Liver (tissue), 9 donors: ENCODE measurements around the gene MOCS3. TPM values are rescaled to one million over a fixed set of nuclear protein-coding genes. Genes with fewer than 3 reads are reported as not detected.

Experiments
- DNase-seq: peaks from one replicate; pipeline ENCODE4 v3.0.0-alpha.2; 2017; ENCODE audit warnings: low spot score
- H3K27ac ChIP-seq, 2 donors: one replicate each; pipeline ENCODE4 v1.7.0; 2013; ENCODE audit warnings: inconsistent platforms in 2 of 2, low read length in 2 of 2, control low read depth in 1 of 2, low read depth in 1 of 2, mild to moderate bottlenecking in 1 of 2
- H3K27me3 ChIP-seq, 4 donors: one replicate each; pipeline versions ENCODE4 v1.6.1 to v1.7.0; 2013; ENCODE audit warnings: low read length in 3 of 4, inconsistent platforms in 1 of 4, mild to moderate bottlenecking in 1 of 4, moderate library complexity in 1 of 4; ENCODE audit not compliant: control insufficient read depth in 4 of 4, insufficient read depth in 4 of 4
- H3K36me3 ChIP-seq, 4 donors: one replicate each; pipeline versions ENCODE4 v1.6.1 to v1.7.0; 2013; ENCODE audit warnings: low read length in 3 of 4, mild to moderate bottlenecking in 3 of 4, low read depth in 1 of 4, moderate library complexity in 1 of 4; ENCODE audit not compliant: control insufficient read depth in 4 of 4, insufficient read depth in 3 of 4
- H3K4me1 ChIP-seq, 4 donors: one replicate each; pipeline versions ENCODE4 v1.6.1 to v1.7.0; 2013; ENCODE audit warnings: low read length in 3 of 4, mild to moderate bottlenecking in 3 of 4, moderate library complexity in 1 of 4; ENCODE audit not compliant: control insufficient read depth in 4 of 4, insufficient read depth in 4 of 4
- H3K4me3 ChIP-seq, 3 donors: one replicate each; pipeline versions ENCODE4 v1.6.1 to v1.7.0; 2013; ENCODE audit warnings: low read length in 3 of 3, control low read depth in 1 of 3, low read depth in 1 of 3, mild to moderate bottlenecking in 1 of 3
- H3K9ac ChIP-seq, 2 donors: one replicate each; pipeline ENCODE4 v1.7.0; 2013; ENCODE audit warnings: low read length in 2 of 2, mild to moderate bottlenecking in 2 of 2, moderate library complexity in 2 of 2, control low read depth in 1 of 2, low read depth in 1 of 2
- H3K9me3 ChIP-seq, 4 donors: one replicate each; pipeline versions ENCODE4 v1.6.1 to v1.7.0; 2013; ENCODE audit warnings: low read length in 3 of 4; ENCODE audit not compliant: control insufficient read depth in 4 of 4
- EGR1 ChIP-seq, 2 donors: IDR thresholded peaks; 2 replicates each; pipeline ENCODE4 v1.6.1; 2016 to 2018; ENCODE audit warnings: antibody characterized with exemption in 2 of 2, low read depth in 2 of 2
- FOXA1 ChIP-seq: IDR thresholded peaks from 2 replicates; pipeline ENCODE4 v1.6.1; 2016; ENCODE audit warnings: antibody characterized with exemption
- FOXA2 ChIP-seq: IDR thresholded peaks from 2 replicates; pipeline ENCODE4 v1.6.1; 2016; ENCODE audit warnings: antibody characterized with exemption
- GABPA ChIP-seq, 2 donors: IDR thresholded peaks in 1 of 2; conservative IDR thresholded peaks in 1 of 2; 2 replicates each; pipeline ENCODE4 v1.6.1; 2016; ENCODE audit warnings: antibody characterized with exemption in 2 of 2, mild to moderate bottlenecking in 1 of 2, moderate library complexity in 1 of 2
- HNF4A ChIP-seq, 2 donors: conservative IDR thresholded peaks; 2 replicates each; pipeline ENCODE4 v1.6.1; 2016; ENCODE audit warnings: antibody characterized with exemption in 2 of 2, mild to moderate bottlenecking in 2 of 2
- HNF4G ChIP-seq: IDR thresholded peaks from 2 replicates; pipeline ENCODE4 v1.6.1; 2016; ENCODE audit warnings: antibody characterized with exemption
- JUND ChIP-seq, 2 donors: IDR thresholded peaks; 2 replicates each; pipeline ENCODE4 v1.6.1; 2016; ENCODE audit warnings: antibody characterized with exemption in 2 of 2
- NR2F2 ChIP-seq: IDR thresholded peaks from 2 replicates; pipeline ENCODE4 v1.6.1; 2016; ENCODE audit warnings: antibody characterized with exemption
- RAD21 ChIP-seq, 2 donors: IDR thresholded peaks; 2 replicates each; pipeline ENCODE4 v1.6.1; 2016; ENCODE audit warnings: antibody characterized with exemption in 2 of 2, mild to moderate bottlenecking in 2 of 2
- RXRA ChIP-seq, 2 donors: IDR thresholded peaks; 2 replicates each; pipeline ENCODE4 v1.6.1; 2017 to 2018; ENCODE audit warnings: antibody characterized with exemption in 2 of 2, mild to moderate bottlenecking in 1 of 2
- SP1 ChIP-seq: IDR thresholded peaks from 2 replicates; pipeline ENCODE4 v1.6.1; 2018; ENCODE audit warnings: antibody characterized with exemption, mild to moderate bottlenecking
- TAF1 ChIP-seq: conservative IDR thresholded peaks from 2 replicates; pipeline ENCODE4 v1.6.1; 2016; ENCODE audit warnings: antibody characterized with exemption, mild to moderate bottlenecking
- YY1 ChIP-seq: IDR thresholded peaks from 2 replicates; pipeline ENCODE4 v1.6.1; 2016; ENCODE audit warnings: antibody characterized with exemption, mild to moderate bottlenecking
- WGBS: extraction: QIAGEN DNeasy Blood & Tissue Kit; methylation state at CpG from one replicate; pipeline ENCODE4 v1.1.7; 2013; 5-methylcytosine and 5-hydroxymethylcytosine counted together
- polyA plus RNA-seq, 2 donors: library from polyadenylated mRNA; stranded (reverse) in 1 of 2; unstranded in 1 of 2; fragments of 200-250 nt in 1 of 2; fragments of >200 nt in 1 of 2; fragmentation: Nextera tagmentation in 1 of 2; extraction: Ambion mirVana in 1 of 2; gene quantifications; one replicate each; pipeline versions ENCODE4 v1.2.1 to v1.2.3, GENCODE V29; 2013 to 2015
- total RNA-seq, 2 donors: library from RNA; depleted of rRNA; stranded (reverse); fragments of >200 nt; gene quantifications; one replicate each; pipeline ENCODE4 v1.2.3, GENCODE V29; 2014
- TF ChIP-seq, protein P1 (sequence below): IDR thresholded peaks from 2 replicates; pipeline ENCODE4 v1.6.1; 2016; ENCODE audit warnings: antibody characterized with exemption
- TF ChIP-seq, protein P2 (sequence below): IDR thresholded peaks from 2 replicates; pipeline ENCODE4 v1.6.1; 2016; ENCODE audit warnings: antibody characterized with exemption
- TF ChIP-seq, protein P3 (sequence below): fragments of 150-350 bp; IDR thresholded peaks from 2 replicates; pipeline ENCODE4 v1.5.1; 2017; ENCODE audit warnings: improper control_type of control experiment, low read depth, low read length; ENCODE audit not compliant: missing input control
- TF ChIP-seq, protein P4 (sequence below): IDR thresholded peaks from 2 replicates; pipeline ENCODE4 v1.6.1; 2016; ENCODE audit warnings: antibody characterized with exemption, mild to moderate bottlenecking
- TF ChIP-seq, protein P5 (sequence below): IDR thresholded peaks from 2 replicates; pipeline ENCODE4 v1.6.1; 2016; ENCODE audit warnings: antibody characterized with exemption
- donor health status: healthy.
- donor health status: healthy.
- donor health status: healthy.
- donor health status: healthy.
- donor health status: healthy.

The MOCS3 gene
- total and polyA plus RNA-seq, 4 donors: 1.7 to 4.3 (median 3.2) TPM

DNA sequence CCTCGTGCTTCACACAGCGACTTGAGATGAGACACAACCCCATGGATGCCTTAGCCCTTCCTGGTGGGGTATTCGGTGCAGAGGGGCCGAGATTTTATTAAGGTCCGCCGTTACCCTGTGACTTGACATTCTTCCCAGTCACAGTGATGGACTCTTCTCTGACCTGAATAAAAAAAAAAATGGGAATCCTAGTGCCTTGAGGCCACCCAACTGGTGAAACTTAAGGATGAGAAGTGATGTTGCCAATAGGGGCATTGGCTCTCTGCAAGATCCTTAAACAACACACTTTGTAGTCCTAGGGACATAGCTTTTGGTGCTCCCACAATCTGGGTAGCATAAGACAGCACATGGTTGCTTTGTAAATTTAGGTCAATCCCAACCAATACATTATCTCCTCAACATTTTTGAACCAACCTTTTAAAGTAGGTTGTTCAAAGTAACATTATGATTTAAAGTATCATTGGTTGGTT lies 26.6 kb upstream of the MOCS3 start:
- TF ChIP-seq, protein P1, sequence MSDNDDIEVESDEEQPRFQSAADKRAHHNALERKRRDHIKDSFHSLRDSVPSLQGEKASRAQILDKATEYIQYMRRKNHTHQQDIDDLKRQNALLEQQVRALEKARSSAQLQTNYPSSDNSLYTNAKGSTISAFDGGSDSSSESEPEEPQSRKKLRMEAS: no peak
- TF ChIP-seq, protein P2, sequence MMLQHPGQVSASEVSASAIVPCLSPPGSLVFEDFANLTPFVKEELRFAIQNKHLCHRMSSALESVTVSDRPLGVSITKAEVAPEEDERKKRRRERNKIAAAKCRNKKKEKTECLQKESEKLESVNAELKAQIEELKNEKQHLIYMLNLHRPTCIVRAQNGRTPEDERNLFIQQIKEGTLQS: no peak
- no peak for TF ChIP-seq YY1
- TF ChIP-seq, protein P3, sequence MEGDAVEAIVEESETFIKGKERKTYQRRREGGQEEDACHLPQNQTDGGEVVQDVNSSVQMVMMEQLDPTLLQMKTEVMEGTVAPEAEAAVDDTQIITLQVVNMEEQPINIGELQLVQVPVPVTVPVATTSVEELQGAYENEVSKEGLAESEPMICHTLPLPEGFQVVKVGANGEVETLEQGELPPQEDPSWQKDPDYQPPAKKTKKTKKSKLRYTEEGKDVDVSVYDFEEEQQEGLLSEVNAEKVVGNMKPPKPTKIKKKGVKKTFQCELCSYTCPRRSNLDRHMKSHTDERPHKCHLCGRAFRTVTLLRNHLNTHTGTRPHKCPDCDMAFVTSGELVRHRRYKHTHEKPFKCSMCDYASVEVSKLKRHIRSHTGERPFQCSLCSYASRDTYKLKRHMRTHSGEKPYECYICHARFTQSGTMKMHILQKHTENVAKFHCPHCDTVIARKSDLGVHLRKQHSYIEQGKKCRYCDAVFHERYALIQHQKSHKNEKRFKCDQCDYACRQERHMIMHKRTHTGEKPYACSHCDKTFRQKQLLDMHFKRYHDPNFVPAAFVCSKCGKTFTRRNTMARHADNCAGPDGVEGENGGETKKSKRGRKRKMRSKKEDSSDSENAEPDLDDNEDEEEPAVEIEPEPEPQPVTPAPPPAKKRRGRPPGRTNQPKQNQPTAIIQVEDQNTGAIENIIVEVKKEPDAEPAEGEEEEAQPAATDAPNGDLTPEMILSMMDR: no peak
- TF ChIP-seq TAF1: no peak
- TF ChIP-seq, protein P4, sequence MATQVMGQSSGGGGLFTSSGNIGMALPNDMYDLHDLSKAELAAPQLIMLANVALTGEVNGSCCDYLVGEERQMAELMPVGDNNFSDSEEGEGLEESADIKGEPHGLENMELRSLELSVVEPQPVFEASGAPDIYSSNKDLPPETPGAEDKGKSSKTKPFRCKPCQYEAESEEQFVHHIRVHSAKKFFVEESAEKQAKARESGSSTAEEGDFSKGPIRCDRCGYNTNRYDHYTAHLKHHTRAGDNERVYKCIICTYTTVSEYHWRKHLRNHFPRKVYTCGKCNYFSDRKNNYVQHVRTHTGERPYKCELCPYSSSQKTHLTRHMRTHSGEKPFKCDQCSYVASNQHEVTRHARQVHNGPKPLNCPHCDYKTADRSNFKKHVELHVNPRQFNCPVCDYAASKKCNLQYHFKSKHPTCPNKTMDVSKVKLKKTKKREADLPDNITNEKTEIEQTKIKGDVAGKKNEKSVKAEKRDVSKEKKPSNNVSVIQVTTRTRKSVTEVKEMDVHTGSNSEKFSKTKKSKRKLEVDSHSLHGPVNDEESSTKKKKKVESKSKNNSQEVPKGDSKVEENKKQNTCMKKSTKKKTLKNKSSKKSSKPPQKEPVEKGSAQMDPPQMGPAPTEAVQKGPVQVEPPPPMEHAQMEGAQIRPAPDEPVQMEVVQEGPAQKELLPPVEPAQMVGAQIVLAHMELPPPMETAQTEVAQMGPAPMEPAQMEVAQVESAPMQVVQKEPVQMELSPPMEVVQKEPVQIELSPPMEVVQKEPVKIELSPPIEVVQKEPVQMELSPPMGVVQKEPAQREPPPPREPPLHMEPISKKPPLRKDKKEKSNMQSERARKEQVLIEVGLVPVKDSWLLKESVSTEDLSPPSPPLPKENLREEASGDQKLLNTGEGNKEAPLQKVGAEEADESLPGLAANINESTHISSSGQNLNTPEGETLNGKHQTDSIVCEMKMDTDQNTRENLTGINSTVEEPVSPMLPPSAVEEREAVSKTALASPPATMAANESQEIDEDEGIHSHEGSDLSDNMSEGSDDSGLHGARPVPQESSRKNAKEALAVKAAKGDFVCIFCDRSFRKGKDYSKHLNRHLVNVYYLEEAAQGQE: no peak
- no peak for TF ChIP-seq FOXA2
- TF ChIP-seq JUND (IDR thresholded peaks at IDR 0.05): no peak
- no peak for TF ChIP-seq RXRA (IDR thresholded peaks at IDR 0.05)
- no peak for TF ChIP-seq FOXA1
- no peak for TF ChIP-seq EGR1 (IDR thresholded peaks at IDR 0.05; ENCODE audit: low read depth in 2 of 2)
- no peak for TF ChIP-seq RAD21 (IDR thresholded peaks at IDR 0.05)
- no peak for TF ChIP-seq SP1
- TF ChIP-seq, protein P5, sequence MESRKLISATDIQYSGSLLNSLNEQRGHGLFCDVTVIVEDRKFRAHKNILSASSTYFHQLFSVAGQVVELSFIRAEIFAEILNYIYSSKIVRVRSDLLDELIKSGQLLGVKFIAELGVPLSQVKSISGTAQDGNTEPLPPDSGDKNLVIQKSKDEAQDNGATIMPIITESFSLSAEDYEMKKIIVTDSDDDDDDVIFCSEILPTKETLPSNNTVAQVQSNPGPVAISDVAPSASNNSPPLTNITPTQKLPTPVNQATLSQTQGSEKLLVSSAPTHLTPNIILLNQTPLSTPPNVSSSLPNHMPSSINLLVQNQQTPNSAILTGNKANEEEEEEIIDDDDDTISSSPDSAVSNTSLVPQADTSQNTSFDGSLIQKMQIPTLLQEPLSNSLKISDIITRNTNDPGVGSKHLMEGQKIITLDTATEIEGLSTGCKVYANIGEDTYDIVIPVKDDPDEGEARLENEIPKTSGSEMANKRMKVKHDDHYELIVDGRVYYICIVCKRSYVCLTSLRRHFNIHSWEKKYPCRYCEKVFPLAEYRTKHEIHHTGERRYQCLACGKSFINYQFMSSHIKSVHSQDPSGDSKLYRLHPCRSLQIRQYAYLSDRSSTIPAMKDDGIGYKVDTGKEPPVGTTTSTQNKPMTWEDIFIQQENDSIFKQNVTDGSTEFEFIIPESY: no peak
- no peak for TF ChIP-seq HNF4G
- DNase-seq: no peak
- Histone ChIP-seq H3K36me3 (peaks cover 1 to 27% (median 19%) of the 10 kb centered on the region in 4 donors), H3K27ac (peak overlapping the region; percentile 99 to 100), H3K4me3 (peak overlapping the region in 2 of 3 donors; percentile 62 to 100), H3K9ac (peak overlapping the region; percentile 21 to 37), H3K27me3 (no peaks in the 10 kb centered on the region), H3K9me3 (no peaks in the 10 kb centered on the region), H3K4me1 (peaks cover 1 to 27% (median 25%) of the 10 kb centered on the region in 4 donors)
- WGBS: 58% methylated on average over 6 of the region's 6 CpGs

DNA sequence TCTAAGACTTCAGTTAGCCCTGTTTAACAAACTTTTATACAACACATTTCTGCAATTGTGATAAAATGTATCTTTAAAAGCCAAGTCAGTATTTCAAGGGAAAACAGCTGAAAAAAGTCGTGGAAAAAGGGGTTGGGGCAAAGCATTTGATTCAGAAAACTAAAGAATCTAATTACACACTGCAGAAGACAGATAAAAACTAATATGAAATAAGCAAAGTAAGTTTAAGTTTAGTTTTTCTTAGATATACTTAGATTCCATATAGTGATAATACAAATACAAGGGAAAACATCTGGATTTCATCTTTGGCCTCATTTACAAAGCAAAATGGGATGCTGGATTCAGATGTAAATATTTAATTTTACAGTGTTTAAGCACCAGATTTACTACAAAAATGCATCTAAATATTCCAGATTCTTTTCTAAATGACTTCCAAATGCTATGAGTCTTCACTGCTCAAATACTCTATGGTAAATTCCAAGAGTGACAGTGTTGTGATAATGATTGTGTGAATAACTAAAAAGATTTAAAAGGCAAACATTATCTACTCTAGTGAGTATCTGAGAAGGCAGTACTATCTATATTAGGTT lies 25.8 kb upstream of the MOCS3 start:
- Histone ChIP-seq H3K27me3 (no peaks in the 10 kb centered on the region), H3K36me3 (peaks cover 1 to 32% (median 22%) of the 10 kb centered on the region in 4 donors), H3K4me3 (no peak overlapping the region), H3K27ac (no peak overlapping the region), H3K9me3 (no peaks in the 10 kb centered on the region), H3K9ac (no peak overlapping the region), H3K4me1 (peaks cover 0 to 23% (median 19%) of the 10 kb centered on the region in 4 donors)
- WGBS: 77% methylated on average over 1 of the region's 1 CpG
- no peak for DNase-seq
- TF ChIP-seq RXRA (IDR thresholded peaks at IDR 0.05) (no peak), FOXA2 (no peak), HNF4A (conservative IDR thresholded peaks at IDR 0.05) (no peak), GABPA (IDR thresholded peaks at IDR 0.05 in 1 of 2, conservative IDR thresholded peaks at IDR 0.05 in 1 of 2) (no peak), YY1 (no peak), RAD21 (IDR thresholded peaks at IDR 0.05) (no peak), NR2F2 (no peak), FOXA1 (no peak), EGR1 (IDR thresholded peaks at IDR 0.05; ENCODE audit: low read depth in 2 of 2) (no peak), TAF1 (no peak), HNF4G (no peak)
- TF ChIP-seq, protein P2: no peak
- TF ChIP-seq, protein P3: no peak
- TF ChIP-seq, protein P5: no peak
